Measurements from ENCODE around the gene TTC33.
"Not testable (repeated sequence)": the region's sequence is repeated elsewhere in the genome, so short reads cannot be mapped to it uniquely, and the experiment has no call there.

The TTC33 gene, protein sequence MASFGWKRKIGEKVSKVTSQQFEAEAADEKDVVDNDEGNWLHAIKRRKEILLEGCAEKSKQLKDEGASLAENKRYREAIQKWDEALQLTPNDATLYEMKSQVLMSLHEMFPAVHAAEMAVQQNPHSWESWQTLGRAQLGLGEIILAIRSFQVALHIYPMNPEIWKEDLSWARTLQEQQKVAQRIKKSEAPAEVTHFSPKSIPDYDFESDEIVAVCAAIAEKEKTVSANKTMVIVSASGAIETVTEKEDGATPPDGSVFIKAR

DNA sequence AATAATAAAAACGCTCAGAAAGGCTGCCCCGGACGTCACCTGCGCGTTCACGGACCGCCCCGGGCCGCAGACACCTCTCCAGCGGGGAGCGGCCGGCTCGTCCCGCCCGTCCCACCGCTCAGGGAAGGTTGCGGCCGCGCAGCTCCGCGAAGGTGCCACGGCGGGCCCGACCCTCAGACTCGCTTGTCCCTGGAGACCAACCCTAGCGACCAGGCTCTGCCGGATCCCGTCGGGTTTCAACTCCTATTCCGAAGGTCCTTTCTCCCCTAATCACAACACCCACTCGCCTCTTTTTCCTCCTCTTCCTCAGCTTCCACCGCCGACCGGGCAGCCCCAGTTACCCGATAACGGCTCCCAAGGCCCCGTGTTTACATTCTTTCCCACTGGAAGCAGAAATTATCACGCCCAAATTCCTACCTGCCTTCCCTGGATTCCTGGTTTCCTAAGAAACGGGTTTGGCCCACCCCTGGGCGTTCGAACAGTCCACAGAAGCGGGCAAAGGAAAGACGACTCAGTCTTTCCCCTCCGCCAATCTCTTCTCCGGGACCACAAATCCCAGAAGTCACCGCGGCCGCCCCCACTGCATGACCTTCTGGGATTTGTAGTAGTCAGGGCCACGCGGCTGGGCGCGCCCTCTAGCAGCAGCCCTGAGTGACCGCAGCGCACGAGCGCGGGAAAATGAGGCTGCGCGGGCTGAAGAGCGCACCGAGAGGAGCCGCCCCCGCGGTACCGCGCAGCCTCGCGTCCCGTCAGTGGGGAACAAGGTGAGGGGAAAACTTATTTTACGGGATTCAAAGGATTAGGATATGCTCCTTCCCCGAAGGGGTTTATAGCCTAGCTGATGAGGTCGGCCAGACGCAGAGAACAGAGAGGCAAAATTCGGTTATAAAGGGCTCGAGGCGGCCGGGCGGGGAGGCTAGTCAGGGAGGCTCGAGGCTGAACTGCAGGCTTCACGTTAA lies at the start of gene TTC33:
TSS of gene TTC33 (minus strand) at position 555 of the 959 bp plus-strand sequence. CDS start 8,943 bp downstream, outside the sequence.
- DNase-seq = peak; percentile 93

DNA sequence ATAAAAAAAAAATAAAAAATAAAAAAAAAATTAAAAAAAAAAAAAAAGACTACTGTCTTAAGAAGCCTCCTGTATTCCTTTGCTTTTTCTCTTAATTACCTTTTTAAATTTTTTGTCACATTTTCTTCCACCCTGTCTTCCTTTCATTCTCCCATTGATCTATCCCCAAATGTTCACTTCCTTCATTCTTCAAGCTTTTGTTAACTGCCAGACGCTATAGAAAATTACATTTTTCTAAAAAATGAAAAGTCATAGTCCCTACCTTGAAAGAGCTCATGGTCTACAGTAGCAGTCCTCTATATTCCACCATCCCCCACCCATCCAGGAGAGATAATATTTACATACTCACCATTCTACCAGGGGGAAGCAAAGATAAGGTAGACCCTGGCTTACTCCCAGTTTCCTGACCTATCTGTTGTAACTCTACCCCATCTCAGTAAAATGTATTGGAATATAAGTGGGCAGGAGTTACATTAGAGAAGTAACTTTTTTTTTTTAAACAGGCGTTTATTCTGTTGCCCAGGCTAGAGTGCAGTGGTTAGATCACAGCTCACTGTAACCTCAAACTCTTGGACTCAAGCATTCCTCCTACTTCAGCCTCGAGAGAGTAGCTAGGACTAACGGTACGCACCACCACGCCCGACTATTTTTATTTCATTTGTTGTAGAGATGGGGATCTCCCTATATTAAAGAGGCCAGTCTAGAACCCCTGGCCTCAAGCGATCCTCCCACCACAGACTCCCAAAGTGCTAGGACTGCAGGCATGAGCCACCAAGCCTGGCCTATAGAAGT lies 46.2 kb upstream of the TTC33 start:
- DNase-seq = no peak

DNA sequence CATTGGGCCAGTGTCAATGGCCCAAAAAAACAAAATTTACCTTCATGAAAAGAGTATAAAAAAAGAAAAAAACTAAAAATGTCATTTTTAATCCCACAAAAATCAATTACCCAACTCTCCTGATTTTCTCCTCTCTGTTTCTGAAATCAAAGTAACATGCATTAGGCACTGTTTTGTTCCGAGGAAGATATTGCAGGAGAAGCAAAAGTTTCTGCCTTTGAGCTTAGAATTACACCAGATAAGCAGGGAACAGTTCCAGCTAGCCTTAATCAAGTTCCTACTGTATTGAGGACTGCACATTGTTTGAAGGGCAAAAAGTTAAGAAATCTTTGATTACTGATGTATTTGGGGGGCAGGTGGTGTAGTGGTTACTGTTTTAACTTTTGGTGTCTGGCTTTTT lies 43.5 kb upstream of the TTC33 start:
- DNase-seq = no peak

DNA sequence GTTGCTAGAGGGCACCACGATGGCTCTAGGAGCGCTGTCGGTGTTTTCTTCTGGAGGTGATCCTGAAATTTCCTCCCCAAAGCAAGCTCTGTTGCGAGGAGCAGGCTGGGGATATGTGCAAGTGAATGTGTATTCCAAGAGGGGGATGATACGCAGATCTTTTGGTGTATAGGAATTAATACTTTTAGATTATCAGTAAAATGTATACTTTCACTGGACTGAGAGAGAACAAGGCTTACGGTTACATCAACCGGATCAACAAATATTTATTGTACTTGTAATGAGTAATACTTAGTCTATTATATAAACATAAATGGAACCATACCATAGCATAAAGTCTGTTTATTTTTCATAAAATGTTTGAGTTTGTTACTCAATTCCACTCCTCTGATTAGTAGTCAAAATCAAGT lies 43.0 kb upstream of the TTC33 start:
- DNase-seq = no peak

DNA sequence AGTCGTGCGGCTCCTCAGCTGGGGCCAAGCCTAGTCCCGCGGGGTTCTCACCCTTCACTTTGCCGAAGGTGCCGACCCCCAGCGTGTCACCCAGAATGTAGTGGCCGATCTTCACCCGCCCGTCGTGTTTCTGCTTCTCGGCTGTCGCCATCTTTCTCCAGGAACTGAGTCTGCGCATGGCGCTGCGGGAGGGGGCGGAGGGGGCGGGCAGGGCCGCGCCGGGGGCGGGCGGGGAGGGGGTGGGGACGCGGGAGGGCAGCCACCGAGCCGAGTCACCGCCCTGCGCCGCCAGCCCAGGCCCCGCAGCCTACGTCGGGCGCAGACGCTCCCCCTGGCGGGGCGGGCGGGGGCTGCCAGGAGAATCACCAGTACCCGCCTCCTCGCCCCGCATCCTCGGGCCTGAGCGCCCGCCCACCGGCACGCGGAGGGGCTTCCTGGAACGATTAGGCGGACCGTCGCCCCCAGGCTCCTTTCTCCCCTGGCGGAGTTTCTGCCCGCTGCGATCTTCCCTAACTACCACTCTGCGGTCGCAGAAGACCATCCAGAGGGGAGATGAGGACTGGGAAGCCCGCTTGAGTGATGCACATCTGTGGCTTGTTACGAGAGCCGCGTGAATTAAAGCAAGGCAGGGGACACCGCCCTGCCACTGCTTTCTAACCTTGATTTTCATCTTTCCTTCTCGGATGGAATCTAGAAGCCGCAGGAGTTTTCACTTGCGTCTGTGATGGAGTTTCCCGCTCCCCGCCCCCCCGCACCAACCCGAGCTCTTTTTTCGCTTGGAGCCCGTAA lies 42.4 kb upstream of the TTC33 start, which contains the start of gene PRKAA1:
TSS of gene PRKAA1 (minus strand) at position 363 of the 789 bp plus-strand sequence. CDS start at position 178, 185 bp downstream.
- DNase-seq = peak; percentile 87

DNA sequence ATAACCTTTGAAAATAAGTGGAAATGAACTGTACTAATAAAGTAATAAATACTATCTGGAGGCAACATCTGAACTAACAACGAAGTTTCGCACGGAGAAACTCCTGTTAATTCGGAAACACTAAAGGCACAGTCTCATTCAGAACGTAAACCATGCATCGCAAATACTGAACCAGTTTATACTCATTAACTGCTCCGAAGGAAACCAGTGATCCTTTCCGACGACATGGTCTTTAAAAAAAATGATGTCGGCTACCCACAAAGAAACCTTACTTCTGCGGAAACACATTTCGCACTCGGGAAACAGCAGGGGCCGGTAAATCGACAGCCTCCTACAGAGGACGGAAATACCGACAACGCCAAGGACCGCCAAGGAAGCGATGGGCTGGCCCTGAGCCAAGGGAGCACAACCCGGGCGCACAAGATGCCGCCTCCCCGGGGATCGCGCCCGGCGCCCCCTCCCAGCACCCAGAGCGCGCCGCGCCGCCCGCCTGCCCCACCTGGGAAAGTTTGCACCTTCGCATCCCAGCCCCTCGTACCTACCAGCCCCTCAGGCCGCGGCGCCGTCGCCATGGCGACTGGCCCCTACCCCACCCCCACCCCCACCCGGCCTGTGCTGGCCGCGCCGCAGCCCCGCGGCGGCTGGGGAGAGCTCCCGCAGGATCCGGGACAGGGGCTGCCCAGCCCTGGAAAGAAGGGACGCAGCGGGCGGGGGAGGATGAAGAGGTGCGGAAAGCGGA lies 41.7 kb upstream of the TTC33 start:
- peak; percentile 72 for DNase-seq

DNA sequence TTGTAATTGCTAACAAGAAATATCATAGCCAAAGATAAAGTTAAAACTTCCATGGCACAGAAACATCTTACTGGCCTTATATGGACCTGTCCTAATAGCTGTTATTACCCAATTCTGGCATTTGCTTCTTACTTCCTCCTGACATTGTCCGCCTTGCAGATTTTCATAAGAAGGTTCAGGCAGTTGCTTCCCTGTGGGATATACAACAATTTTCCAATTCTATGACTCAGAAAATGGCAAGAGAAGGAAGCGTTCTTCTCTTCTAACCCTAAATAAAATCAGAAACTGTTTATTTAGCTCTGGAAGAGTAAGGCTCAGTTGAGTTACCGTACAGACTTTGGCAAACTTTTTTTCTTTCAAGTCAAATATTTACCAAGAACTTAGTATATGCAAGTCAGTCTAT lies 40.7 kb upstream of the TTC33 start:
- DNase-seq = peak; percentile 51

DNA sequence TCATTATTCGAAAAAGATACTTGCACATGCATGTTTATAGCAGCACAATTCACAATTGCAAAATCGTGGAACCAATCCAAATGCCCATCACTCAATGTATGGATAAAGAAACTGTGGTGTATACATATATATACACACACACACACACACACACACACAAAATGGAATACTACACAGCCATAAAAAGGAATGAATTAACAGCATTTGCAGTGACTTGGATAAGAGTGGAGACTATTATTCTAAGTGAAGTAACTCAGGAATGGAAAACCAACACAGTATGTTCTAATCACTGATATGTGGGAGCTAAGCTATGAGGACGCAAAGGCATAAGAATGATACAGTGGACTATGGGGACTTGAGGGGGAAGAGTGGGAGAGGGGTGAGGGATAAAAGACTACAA lies 39.1 kb upstream of the TTC33 start:
- not testable (repeated sequence) for DNase-seq

DNA sequence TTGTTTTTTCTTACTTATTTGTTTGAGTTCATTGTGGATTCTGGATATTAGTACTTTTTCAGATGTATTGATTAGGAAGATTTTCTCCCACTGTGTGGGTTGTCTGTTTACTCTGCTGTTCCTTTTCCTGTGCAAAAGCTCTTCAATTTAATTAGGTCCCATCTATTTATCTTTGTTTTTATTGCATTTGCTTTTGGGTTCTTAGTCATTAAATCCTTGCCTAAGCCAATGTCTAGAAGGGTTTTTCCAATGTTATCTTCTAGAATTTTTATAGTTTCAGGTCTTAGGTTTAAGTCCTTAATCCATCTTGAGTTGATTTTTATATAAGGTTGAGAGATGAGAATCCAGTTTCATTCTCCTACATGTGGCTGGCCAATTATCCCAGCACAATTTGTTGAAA lies 38.6 kb upstream of the TTC33 start:
- not testable (repeated sequence) for DNase-seq

DNA sequence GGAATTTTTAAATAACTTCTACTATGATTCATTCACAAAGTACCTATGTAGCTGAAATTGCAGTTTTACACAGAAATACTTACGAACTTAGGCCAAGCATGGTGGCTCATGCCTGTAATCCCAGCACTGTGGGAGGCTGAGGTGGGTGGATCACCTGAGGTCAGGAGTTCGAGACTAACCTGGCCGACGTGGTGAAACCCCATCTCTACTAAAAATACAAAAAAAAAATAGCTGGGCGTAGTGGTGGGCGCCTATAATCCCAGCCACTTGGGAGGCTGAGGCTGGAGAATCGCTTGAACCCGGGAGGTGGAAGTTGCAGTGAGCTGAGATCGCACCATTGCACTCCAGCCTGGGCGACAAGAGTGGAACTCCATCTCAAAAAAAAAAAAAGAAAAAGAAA lies 36.9 kb upstream of the TTC33 start:
- DNase-seq = not testable (repeated sequence)

DNA sequence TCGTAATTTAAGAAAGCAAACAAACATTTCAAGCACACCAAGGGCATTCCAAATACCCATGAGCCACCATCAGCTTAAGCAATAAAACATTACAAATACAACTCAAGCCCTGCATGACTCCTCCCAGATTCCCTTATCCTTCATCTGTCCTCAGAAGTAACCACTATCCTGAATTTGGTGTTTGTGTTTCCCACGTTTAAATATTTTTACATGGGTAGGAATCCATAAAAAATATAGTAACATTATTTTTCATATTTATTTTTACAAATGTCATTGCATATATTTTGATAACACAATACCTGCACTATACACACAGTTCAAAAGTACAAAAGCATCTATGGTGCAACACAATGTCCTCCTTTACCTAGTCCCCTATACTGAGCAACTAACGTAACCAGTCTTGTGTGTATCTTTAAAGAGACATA lies 36.0 kb upstream of the TTC33 start:
- DNase-seq = no peak

DNA sequence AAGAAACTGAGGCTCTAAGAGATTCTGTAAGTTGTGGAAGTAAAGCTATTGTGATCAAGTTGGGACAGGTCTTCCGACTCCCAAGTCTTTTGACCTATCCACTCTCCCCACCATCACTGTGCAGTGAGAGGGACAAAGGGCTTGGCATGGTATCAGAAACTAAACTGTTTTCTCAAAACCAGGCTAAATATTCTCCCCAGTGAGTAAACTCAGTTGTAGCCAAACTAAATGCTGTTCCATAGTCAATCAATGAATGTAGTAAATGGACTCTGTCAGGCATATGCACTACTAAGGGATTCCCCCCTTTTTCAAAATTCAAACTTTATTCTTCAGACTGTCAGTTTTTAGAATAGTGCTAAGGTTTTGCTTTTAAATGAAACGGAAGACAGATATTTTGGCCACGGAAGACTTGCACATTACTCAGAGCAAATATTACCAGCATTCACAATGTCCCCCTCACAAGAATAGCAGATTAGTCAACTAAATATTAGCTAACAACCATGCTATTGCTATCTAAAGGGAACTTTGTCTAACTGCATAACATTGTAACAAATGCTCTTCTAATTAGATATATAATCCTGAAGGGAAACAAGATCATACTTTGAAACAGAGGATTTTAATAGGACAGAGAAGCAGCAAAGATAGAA lies 35.3 kb upstream of the TTC33 start:
- DNase-seq = no peak

DNA sequence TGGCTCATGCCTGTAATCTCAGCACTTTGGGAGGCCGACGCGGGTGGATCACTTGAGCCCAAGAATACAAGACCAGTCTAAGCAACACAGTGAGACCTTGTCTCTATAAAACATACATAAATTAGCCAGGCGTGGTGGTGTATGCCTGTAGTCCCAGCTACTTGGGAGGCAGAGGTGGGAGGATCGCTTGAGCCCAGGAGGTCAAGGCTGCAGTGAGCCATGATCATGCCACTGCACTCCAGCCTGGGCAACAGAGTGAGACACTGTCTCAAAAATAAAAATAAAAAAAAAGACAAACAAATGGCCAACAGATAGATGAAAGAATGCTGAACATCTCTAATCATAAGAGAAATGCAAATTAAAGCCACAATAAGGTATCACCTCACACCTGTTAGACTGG lies 33.2 kb upstream of the TTC33 start:
- not testable (repeated sequence) for DNase-seq

DNA sequence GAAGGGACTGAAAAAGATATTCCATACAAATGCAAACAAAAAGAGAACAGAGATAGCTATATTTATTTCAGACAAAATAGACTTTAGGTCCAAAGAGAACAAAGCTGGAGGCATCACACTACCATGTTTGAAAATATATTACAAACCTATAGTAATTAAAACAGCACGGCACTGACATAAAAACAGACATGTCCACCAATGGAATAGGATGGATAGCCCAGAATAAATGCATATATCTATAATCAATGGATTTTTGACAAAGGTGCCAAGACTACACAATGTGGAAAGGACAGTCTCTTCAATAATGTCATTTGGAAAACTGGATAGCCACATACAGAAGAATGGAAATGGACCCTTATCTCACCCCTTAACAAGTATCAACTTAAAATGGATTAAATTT lies 32.2 kb upstream of the TTC33 start:
- DNase-seq = no peak

DNA sequence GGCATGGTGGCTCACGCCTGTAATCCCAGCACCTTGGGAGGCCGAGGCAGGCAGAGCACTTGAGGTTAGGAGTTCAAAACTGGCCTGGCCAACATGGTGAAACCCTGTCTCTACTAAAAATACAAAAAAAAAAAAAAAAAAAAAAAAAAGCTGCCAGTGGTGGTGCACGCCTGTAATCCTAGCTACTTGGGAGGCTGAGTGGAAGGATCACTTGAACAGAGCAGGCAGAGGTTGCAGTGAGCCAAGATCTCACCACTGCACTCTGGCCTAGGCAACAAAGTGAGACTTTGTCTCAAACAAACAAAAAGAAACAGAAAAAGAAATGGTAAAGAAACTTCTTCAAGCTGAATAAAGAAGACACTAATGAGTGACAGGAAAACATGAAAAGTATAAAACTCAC lies 30.9 kb upstream of the TTC33 start:
- DNase-seq = not testable (repeated sequence)

DNA sequence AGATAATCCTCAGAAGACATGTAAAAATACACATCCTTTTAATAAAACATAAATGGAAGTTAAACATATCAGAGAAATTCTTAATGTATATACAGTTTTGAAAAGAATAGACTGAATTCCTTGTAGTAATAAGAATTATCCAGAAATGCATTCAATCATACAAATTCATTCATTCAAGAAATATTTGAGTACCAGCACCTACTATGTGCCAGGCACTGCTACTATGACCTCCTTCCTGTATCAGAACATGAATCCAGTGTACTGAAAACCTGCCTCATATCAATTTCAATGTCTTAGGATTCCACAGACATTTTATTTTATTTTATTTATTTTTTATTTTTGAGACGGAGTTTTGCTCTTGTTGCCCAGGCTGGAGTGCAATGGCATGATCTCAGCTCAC lies 29.2 kb upstream of the TTC33 start:
- DNase-seq = no peak

DNA sequence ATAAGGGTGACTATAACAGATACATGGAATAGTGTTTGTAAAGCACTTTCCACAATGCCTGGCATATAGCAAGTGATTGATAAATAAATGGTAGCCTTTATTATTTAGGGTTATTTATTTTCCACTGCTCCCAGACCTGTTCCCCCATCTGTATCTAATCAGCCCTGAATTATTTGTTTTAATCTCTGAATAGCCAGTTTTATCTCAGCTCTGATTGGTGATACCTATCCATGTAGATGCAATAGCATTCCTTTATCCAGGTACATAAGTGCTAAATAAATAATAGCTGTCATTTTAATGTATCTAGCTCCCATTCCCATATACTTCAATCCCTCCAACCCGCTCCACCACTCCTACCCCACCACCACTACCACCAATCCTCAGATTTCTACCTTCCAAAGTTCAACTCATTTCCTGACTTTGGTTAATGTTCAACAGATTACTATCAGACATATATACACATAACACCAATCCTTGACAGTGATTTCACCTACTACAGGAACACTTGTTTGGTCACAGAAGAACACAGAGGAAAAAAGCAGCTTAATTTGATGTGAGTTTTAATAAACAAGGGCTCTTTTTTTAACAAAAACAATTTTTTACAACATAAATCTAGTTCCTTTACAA lies 28.4 kb upstream of the TTC33 start:
- no peak for DNase-seq

DNA sequence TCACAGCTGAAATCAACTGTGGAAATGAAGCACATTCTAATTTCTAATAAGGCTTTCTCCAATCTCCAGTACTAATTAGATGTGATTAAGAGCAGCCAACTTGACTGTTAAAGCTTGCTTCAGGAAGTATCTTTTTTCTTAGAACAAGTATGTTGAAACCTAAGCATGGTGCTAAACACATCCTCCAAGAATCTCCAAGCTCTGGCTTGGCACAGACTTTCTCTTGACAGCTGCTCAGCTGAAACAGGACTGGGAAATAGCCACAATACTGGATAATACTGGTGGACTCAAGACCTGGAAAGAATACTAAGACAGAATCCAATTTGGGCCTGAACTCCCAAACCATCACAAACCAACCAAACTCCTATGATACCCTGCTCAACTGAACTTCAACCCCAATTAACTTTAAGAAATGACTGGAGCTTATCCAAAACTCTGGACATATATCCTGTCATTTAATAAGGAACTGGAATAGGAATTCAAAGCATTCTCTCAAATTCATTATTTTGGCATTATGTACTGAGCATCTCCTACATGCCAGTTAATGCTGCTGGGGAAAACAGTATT lies 26.2 kb upstream of the TTC33 start:
- peak; percentile 49 for DNase-seq

DNA sequence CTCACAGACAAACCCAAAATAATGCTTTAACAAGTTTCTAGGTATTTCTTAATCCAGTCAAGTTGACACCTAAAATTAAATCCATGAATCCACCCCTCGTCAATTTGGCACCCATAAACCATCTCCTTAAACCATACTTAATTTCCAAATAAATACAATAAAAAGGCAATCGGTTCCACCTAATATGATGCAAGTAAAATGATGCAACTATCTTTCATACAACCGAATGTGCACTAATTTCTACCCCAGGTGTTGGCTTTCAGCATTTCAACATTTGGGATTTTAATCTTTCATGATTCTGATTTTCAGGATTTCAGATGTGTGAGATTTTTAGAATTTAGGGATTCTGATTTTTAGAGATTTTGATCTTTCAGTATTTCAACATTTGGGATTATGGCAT lies 25.1 kb upstream of the TTC33 start:
- DNase-seq = no peak

DNA sequence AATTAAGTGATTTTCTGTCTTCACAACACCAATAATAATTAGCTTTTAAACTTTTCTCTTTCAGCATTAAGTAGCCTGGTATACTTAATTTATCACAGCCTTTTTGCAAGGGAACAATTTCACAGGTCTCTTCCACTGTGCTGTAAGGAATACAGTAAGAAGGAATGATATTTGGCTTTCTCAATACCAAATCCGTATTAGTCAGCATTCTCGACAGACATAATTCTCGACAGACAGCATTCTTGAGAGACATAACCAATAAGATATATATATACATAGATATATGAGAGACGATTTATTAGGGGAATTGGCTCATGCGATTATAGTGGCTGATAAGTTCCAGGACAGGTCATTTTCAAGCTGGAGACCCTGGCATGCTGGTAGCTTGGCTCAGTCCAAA lies 24.4 kb upstream of the TTC33 start:
- peak; percentile 29 for DNase-seq

Measured in fibroblast of upper back skin (primary cell).